Activated naive CD8-positive, alpha-beta T cell (primary cell): ENCODE results near the gene NECAP2.

Experiments used
- H3K27ac Mint-ChIP-seq: one replicate; pipeline ENCODE4 v1.8.0; 2021; ENCODE audit warnings: mixed read lengths
- H3K27me3 Mint-ChIP-seq: one replicate; pipeline ENCODE4 v1.8.0; 2021; ENCODE audit warnings: mixed read lengths
- H3K36me3 Mint-ChIP-seq: one replicate; pipeline ENCODE4 v1.8.0; 2021; ENCODE audit warnings: mixed read lengths
- H3K4me1 Mint-ChIP-seq: one replicate; pipeline ENCODE4 v1.8.0; 2021; ENCODE audit warnings: low read depth, mixed read lengths
- H3K4me3 Mint-ChIP-seq: one replicate; pipeline ENCODE4 v1.8.0; 2021; ENCODE audit warnings: mild to moderate bottlenecking, mixed read lengths
- H3K9me3 Mint-ChIP-seq: one replicate; pipeline ENCODE4 v1.8.0; 2021; ENCODE audit warnings: low read depth, mixed read lengths

Gene NECAP2

DNA sequence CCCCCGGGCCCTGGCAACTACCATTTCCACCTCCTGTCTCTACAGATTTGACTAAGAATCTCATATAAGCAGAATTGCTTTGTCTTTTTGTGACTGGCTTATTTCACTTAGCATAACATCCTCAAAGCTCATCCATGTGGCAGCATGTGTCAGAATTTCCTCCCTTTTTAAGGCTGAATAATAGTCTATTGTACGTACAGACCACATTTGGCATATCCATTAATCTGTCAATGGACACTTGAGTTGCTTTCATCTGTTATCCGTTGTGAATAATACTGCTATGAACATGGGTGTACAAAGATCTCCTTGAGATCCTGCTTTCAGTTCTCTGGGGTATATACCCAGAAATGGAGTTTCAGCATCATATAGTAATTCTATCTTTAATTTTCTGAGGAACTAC lies 27.3 kb upstream of the NECAP2 start:
- no peaks in the 10 kb centered on the region for H3K9me3 Mint-ChIP-seq
- no peaks in the 10 kb centered on the region for H3K27me3 Mint-ChIP-seq
- peaks cover 3% of the 10 kb centered on the region for H3K4me1 Mint-ChIP-seq
- H3K4me3 Mint-ChIP-seq: no peak overlapping the region
- H3K36me3 Mint-ChIP-seq: no peaks in the 10 kb centered on the region
- H3K27ac Mint-ChIP-seq: no peak overlapping the region

GRCh38 chr1:16418823-16419425 lies 21.6 kb upstream of the NECAP2 start:
- Mint-ChIP-seq H3K27ac (peak overlapping the region; percentile 75), H3K4me1 (peaks cover 32% of the 10 kb centered on the region), H3K36me3 (peaks cover 2% of the 10 kb centered on the region), H3K4me3 (peak overlapping the region; percentile 44), H3K9me3 (no peaks in the 10 kb centered on the region), H3K27me3 (no peaks in the 10 kb centered on the region)

DNA sequence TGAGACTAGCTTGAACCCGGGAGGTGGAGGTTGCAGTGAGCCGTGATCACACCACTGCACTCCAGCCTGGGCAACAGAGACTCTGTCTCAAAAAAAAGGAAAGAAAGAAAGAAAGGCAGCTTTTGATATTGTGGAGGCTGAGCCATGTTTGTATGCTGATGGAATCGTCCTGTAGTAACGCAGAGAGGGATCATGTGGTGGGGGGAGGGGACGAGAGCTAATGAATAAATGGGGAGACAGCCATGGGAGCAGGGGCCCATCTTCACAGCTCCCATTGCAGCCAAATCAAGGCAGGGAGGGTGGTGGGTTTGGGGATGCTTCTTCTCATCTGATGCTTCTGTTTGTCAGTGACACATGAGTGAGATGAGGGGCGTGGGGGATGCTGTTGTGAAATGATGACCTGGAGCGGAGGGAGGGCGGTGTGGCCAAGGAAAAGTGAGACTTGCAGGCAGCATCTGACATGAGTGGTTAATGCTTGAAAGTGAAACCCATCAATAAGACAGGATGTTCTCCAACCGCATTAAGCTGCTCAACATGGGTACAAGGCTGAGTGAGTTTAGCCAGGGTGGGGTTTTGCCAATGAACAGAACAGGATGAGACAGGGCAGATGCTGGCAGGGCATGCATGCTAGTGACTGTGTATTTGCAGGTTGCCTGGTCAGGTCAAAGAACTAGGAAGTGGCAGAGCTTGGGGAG lies 20.0 kb upstream of the NECAP2 start:
- Mint-ChIP-seq H3K9me3 (no peaks in the 10 kb centered on the region), H3K36me3 (peaks cover 2% of the 10 kb centered on the region), H3K4me1 (peaks cover 32% of the 10 kb centered on the region), H3K27ac (peak overlapping the region; percentile 84), H3K27me3 (no peaks in the 10 kb centered on the region), H3K4me3 (peak overlapping the region; percentile 55)

DNA sequence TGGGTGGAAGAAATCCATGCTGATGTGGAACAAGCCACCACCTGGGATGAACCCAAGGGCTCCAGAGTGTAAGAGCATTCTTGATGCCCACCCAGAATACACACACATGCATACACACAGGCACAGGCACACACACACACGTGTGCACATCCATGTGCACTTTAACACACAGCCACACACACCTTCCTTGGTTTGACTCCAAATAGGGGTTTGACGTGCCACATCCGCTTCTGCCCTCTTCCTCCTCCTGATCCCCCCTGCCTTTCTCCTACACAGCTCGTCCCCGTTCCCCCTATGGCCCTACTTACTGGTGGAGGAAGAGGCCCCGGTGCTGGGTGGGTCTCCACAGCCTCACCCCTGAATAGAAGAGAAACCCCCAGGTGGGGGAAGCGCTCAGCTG lies 19.3 kb upstream of the NECAP2 start:
- Mint-ChIP-seq H3K36me3 (peaks cover 2% of the 10 kb centered on the region), H3K27me3 (no peaks in the 10 kb centered on the region), H3K27ac (peak overlapping the region; percentile 84), H3K4me1 (peaks cover 32% of the 10 kb centered on the region), H3K4me3 (no peak overlapping the region), H3K9me3 (no peaks in the 10 kb centered on the region)

DNA sequence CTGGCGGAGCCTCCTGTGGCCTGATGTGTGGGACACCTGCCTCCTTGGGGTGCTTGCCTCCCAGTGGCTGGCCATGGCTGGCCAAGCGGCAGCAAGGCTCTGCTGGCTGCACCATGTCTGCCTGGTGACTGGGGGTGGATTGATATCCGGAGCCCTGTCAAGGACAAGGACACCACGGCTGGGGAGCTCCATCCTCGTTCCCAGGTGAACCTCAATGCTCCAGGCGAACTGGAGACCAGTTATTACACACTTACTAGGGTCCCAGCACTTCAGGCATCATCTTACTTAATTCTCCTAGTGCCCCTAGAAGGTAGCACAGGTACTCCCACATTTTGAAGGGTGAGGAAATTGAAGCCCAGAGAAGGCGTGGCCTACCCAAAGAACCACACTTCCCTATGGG lies 18.5 kb upstream of the NECAP2 start:
- Mint-ChIP-seq H3K27me3 (no peaks in the 10 kb centered on the region), H3K4me3 (no peak overlapping the region), H3K36me3 (peaks cover 2% of the 10 kb centered on the region), H3K27ac (no peak overlapping the region), H3K4me1 (peaks cover 32% of the 10 kb centered on the region), H3K9me3 (no peaks in the 10 kb centered on the region)

DNA sequence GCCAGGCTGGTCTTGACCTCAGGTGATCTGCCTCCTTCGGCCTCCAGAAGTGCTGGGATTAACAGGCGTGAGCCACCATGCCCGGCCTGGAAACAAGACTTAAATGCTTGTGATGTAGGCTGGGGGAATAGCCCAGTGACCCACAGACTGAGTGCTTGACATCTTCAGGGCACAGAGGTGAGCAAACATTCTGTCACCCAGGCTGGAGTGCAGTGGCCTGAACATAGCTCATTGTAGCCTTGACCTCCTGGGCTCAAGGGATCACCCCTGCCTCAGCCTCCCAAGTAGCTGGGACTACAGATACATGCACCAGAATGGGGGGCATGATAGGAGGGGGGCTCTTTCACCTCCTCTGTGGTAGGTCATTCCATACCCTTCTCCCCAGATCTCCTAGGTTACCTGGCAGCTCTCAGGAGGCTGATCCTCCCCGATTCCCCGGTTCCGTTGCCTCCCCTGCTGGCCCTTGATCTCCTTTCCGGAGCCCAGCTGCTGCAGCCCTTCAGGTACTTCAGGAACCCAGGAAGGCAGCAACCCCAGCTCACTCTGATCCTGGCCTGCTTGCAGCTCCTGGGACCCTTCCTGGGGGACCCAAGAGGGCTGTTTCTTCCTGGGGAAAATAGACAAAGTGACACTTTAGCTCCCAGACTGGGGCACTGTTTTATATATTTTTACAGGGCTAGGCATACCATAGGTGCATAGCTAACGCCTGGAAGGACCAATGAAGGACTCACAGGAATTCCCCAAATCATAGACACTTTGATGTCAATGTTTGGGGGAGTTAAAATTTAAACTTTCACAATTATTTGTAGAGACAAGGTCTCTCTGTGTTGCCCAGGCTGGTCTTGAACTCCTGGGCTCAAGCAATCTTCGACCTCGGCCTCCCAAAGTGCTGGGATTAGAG lies 15.1 kb upstream of the NECAP2 start:
- no peak overlapping the region for H3K4me3 Mint-ChIP-seq
- H3K27me3 Mint-ChIP-seq: no peaks in the 10 kb centered on the region
- no peak overlapping the region for H3K27ac Mint-ChIP-seq
- no peaks in the 10 kb centered on the region for H3K9me3 Mint-ChIP-seq
- peaks cover 2% of the 10 kb centered on the region for H3K36me3 Mint-ChIP-seq
- peaks cover 14% of the 10 kb centered on the region for H3K4me1 Mint-ChIP-seq

DNA sequence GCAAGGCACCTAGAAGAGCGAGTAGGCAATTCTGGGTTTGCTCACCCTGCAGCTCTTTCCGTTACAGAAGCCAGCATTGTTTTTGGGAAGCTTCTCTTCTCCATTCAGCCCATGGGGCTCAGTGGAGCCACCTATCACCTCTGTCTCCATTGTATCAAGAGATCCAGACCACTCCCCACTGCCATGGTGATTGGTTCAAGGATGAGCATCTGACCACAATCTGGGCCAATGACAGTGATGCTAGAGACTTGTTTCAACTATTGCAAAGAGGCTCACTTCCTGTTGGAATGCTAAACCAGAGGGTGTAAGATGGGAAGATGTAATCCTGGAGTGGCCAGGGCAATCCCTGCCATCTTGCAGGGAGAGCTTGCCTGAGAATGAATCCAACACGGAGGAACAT lies 9.9 kb upstream of the NECAP2 start:
- no peaks in the 10 kb centered on the region for H3K4me1 Mint-ChIP-seq
- H3K27me3 Mint-ChIP-seq: no peaks in the 10 kb centered on the region
- H3K27ac Mint-ChIP-seq: no peak overlapping the region
- H3K9me3 Mint-ChIP-seq: no peaks in the 10 kb centered on the region
- no peaks in the 10 kb centered on the region for H3K36me3 Mint-ChIP-seq
- H3K4me3 Mint-ChIP-seq: no peak overlapping the region

DNA sequence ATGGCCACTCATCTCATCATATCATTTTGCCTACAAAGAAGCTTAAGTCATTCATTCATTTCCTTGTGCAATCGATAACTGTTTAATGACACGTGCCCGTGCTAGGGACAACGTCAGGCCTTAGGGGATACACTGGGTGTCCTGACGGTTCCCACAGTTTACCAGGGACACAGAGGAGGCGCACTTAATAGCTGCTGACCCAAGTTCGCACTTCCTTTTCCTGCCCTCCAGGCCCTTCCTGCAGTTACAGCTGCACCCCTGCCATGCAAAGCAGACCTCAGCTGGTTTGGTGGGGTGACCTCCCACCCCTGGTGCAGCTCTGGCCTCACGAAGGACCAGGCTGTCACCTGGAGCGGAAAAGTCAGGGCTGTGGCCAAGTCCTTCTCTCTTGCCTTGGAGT lies 7.5 kb upstream of the NECAP2 start:
- H3K9me3 Mint-ChIP-seq: no peaks in the 10 kb centered on the region
- H3K27ac Mint-ChIP-seq: no peak overlapping the region
- no peaks in the 10 kb centered on the region for H3K4me1 Mint-ChIP-seq
- no peak overlapping the region for H3K4me3 Mint-ChIP-seq
- H3K27me3 Mint-ChIP-seq: no peaks in the 10 kb centered on the region
- no peaks in the 10 kb centered on the region for H3K36me3 Mint-ChIP-seq

DNA sequence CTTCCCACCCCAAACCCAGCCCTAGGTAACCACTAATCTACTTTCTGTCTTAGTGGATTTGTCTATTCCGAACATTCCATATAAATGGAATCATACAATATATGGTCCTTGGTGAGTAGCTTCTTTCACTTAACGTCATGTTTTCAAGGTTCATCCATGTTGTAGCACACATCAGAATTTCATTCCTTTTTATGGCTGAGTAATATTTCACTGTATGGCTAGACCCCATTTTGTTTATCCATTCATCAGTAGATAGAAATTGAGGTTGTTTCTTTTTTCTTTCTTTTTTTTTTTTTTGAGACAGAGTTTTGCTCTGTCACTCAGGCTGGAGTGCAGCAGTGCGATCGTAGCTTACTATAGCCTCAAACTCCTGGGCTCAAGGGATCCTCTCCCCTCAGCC lies 6.5 kb upstream of the NECAP2 start:
- no peaks in the 10 kb centered on the region for H3K36me3 Mint-ChIP-seq
- H3K4me3 Mint-ChIP-seq: no peak overlapping the region
- H3K4me1 Mint-ChIP-seq: no peaks in the 10 kb centered on the region

DNA sequence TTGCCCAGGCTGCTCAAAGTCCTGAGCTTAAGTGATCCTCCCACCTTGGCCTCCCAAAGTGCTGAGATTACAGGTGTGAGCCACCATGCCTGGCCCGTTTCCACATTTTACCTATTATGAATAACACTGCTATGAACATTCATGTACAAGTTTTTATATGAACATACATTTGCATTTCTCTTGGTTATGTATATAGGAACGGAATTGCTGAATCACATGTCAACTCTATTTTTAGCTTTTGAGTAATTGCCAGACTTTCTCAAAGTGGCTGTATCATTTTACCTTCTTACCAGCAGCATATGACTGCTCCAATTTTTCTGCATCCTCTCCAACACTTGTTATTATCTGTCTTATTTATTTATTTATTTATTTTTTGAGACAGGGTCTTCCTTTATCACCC lies 6.0 kb upstream of the NECAP2 start:
- Mint-ChIP-seq H3K27ac (no peak overlapping the region), H3K9me3 (no peaks in the 10 kb centered on the region), H3K27me3 (no peaks in the 10 kb centered on the region), H3K36me3 (no peaks in the 10 kb centered on the region), H3K4me1 (no peaks in the 10 kb centered on the region), H3K4me3 (no peak overlapping the region)

More for the DNA sequence above, 6.5 kb upstream of the NECAP2 start:
- H3K27ac Mint-ChIP-seq: no peak overlapping the region
- no peaks in the 10 kb centered on the region for H3K27me3 Mint-ChIP-seq
- no peaks in the 10 kb centered on the region for H3K9me3 Mint-ChIP-seq

GRCh38 chr1:16436946-16437474 lies 3.5 kb upstream of the NECAP2 start, which contains the start of gene SPATA21:
SPATA21 (minus strand) TSS chr1:16437424; CDS start chr1:16431371, 6,053 bp downstream.
- Mint-ChIP-seq H3K36me3 (no peaks in the 10 kb centered on the region), H3K27ac (no peak within 1 kb of the TSS), H3K4me3 (no peak within 1 kb of the TSS), H3K27me3 (no peaks in the 10 kb centered on the region), H3K4me1 (peaks cover 14% of the 10 kb centered on the region), H3K9me3 (no peaks in the 10 kb centered on the region)

GRCh38 chr1:16438516-16438915 lies 2.0 kb upstream of the NECAP2 start:
- Mint-ChIP-seq H3K9me3 (no peaks in the 10 kb centered on the region), H3K4me3 (peak overlapping the region; percentile 22), H3K4me1 (peaks cover 28% of the 10 kb centered on the region), H3K27ac (no peak overlapping the region), H3K36me3 (peaks cover 2% of the 10 kb centered on the region), H3K27me3 (no peaks in the 10 kb centered on the region)

GRCh38 chr1:16438924-16439323 lies 1.6 kb upstream of the NECAP2 start:
- H3K36me3 Mint-ChIP-seq: peaks cover 2% of the 10 kb centered on the region
- no peak overlapping the region for H3K27ac Mint-ChIP-seq
- H3K4me1 Mint-ChIP-seq: peaks cover 31% of the 10 kb centered on the region
- no peaks in the 10 kb centered on the region for H3K9me3 Mint-ChIP-seq
- peak overlapping the region; percentile 22 for H3K4me3 Mint-ChIP-seq
- H3K27me3 Mint-ChIP-seq: no peaks in the 10 kb centered on the region

DNA sequence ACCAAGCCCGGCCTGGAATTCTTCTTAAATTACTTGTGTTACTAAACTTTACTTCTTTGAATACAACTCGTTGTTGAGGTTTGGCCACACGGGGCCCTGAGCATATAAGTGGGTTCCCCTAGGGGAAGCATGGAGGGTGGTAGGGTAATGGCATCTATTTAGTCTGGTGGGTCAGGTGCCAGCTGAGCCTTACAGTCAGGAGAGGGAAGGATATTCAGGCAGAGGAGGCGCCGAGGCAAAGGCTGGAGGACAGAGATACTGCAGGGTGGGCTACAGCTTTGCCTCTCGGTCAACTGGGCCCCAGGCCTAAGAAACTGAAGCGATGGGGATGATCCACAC lies 424 bp upstream of the NECAP2 start:
- Mint-ChIP-seq H3K4me1 (peaks cover 37% of the 10 kb centered on the region), H3K36me3 (peaks cover 2% of the 10 kb centered on the region), H3K27ac (peak overlapping the region; percentile 89), H3K9me3 (no peaks in the 10 kb centered on the region), H3K4me3 (peak overlapping the region; percentile 94), H3K27me3 (no peaks in the 10 kb centered on the region)

DNA sequence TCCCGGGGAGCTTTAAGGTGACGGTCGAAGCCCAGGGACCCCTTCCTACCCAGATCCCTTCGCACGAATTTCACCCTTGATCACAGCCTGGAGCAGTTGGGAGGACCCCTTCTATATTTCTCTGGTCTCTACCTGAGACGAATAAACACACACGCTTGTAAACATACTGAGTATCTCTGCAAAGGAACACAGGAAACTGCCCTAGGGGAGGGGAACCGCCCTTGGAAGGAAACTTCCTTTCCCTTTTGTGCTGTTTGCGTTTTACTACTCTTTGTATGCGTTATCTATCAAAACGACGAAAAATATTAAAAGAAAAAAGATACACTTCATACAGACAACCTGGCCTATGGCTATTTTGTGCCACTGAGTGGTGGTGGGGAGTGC lies 750 bp downstream of the NECAP2 start:
- peaks cover 2% of the 10 kb centered on the region for H3K36me3 Mint-ChIP-seq
- no peaks in the 10 kb centered on the region for H3K9me3 Mint-ChIP-seq
- no peaks in the 10 kb centered on the region for H3K27me3 Mint-ChIP-seq
- H3K4me3 Mint-ChIP-seq: peak overlapping the region; percentile 94
- peaks cover 40% of the 10 kb centered on the region for H3K4me1 Mint-ChIP-seq
- H3K27ac Mint-ChIP-seq: peak overlapping the region; percentile 89
